IMR-90 (cell line): Measurements from ENCODE around the gene KCNK17. TPM values are rescaled to one million over a fixed set of nuclear protein-coding genes. Genes with fewer than 3 reads are reported as not detected.

Experiments
- ATAC-seq: fragments of 200-7000 bp; cut with Tn5 transposase; 2 replicates; pipeline ENCODE4 v1.9.1; 2020; ENCODE audit warnings: low read depth, mild to moderate bottlenecking, moderate library complexity
- BruUV-seq: library from RNA; stranded (reverse); fragments of 400-500 nt; replicated peaks from 2 replicates; lab custom pipeline; 2021; lab: Mats Ljungman, UMichigan
- CTCF ChIA-PET: fragments of 300-600 bp; formaldehyde crosslinking; extraction: SDS; loops from one replicate; lab custom pipeline; 2021; ENCODE audit warnings: antibody characterized with exemption; lab: Yijun Ruan, JAX
- POLR2A ChIA-PET: fragments of 300-600 bp; sonication (Branson Sonifier 250); formaldehyde crosslinking; loops from one replicate; lab custom pipeline; 2022; ENCODE audit warnings: antibody characterized with exemption; ENCODE audit not compliant: unreplicated experiment; lab: Charles Lee
- DNase-seq: peaks from one replicate; pipeline ENCODE4 v3.0.0; 2013
- H2AFZ ChIP-seq: replicated peaks from 2 replicates; pipeline ENCODE3; 2013; ENCODE audit warnings: low read length, mild to moderate bottlenecking; ENCODE audit not compliant: poor library complexity
- H2AK5ac ChIP-seq: 2 replicates; pipeline ENCODE4 v1.6.1; 2013; ENCODE audit warnings: low read depth, low read length, inconsistent platforms
- H2AK9ac ChIP-seq: replicated peaks from 2 replicates; pipeline ENCODE3; 2013; ENCODE audit warnings: mild to moderate bottlenecking, low read depth, low read length, moderate library complexity; ENCODE audit not compliant: poor library complexity
- H2BK120ac ChIP-seq: 2 replicates; pipeline ENCODE4 v1.6.1; 2013; ENCODE audit warnings: low read depth, low read length, inconsistent platforms
- H2BK15ac ChIP-seq: 3 replicates; pipeline ENCODE4 v1.6.1; 2013; ENCODE audit warnings: low read depth, low read length, inconsistent platforms
- H2BK20ac ChIP-seq: 2 replicates; pipeline ENCODE4 v1.6.1; 2013; ENCODE audit warnings: low read depth, mild to moderate bottlenecking, inconsistent platforms, low read length, moderate library complexity
- H2BK5ac ChIP-seq: 2 replicates; pipeline ENCODE4 v1.6.1; 2013; ENCODE audit warnings: mild to moderate bottlenecking, low read depth, low read length, inconsistent platforms; ENCODE audit not compliant: poor library complexity, severe bottlenecking
- H3K14ac ChIP-seq: replicated peaks from 2 replicates; pipeline ENCODE4 v1.6.1; 2013; ENCODE audit warnings: low read depth, low read length, inconsistent platforms
- H3K18ac ChIP-seq: 2 replicates; pipeline ENCODE4 v1.6.1; 2013; ENCODE audit warnings: low read depth, low read length, control low read depth
- H3K23ac ChIP-seq: 2 replicates; pipeline ENCODE4 v1.6.1; 2013; ENCODE audit warnings: low read depth, low read length, inconsistent platforms
- H3K27ac ChIP-seq: 2 replicates; pipeline ENCODE4 v1.5.1; 2013; ENCODE audit warnings: mild to moderate bottlenecking, control low read depth, low read length; ENCODE audit not compliant: insufficient read depth
- H3K27me3 ChIP-seq: 2 replicates; pipeline ENCODE4 v1.6.1; 2013; ENCODE audit warnings: low read length; ENCODE audit not compliant: control insufficient read depth, insufficient read depth
- H3K36me3 ChIP-seq: 2 replicates; pipeline ENCODE4 v1.6.1; 2013; ENCODE audit warnings: low read length, mixed read lengths; ENCODE audit not compliant: control insufficient read depth, insufficient read depth
- H3K4ac ChIP-seq: 2 replicates; pipeline ENCODE4 v1.6.1; 2013; ENCODE audit warnings: low read depth, low read length, inconsistent platforms
- H3K4me1 ChIP-seq: 2 replicates; pipeline ENCODE4 v1.6.1; 2013; ENCODE audit warnings: low read length, mixed read lengths; ENCODE audit not compliant: control insufficient read depth, insufficient read depth
- H3K4me2 ChIP-seq: 2 replicates; pipeline ENCODE4 v1.6.1; 2013; ENCODE audit warnings: low read depth, mild to moderate bottlenecking, control low read depth, low read length, moderate library complexity
- H3K4me3 ChIP-seq: 2 replicates; pipeline ENCODE4 v1.5.1; 2013; ENCODE audit warnings: low read depth, mild to moderate bottlenecking, control low read depth, low read length, moderate library complexity; ENCODE audit not compliant: insufficient read depth
- H3K56ac ChIP-seq: 2 replicates; pipeline ENCODE4 v1.6.1; 2013; ENCODE audit warnings: low read length, inconsistent platforms; ENCODE audit not compliant: insufficient read depth; ENCODE audit errors: extremely low read depth
- H3K79me1 ChIP-seq, 2 experiments: 2 replicates each; pipeline ENCODE4 v1.6.1; 2013; ENCODE audit warnings: low read length in 2 of 2, inconsistent platforms in 1 of 2, low read depth in 1 of 2
- H3K9ac ChIP-seq: 2 replicates; pipeline ENCODE4 v1.6.1; 2013; ENCODE audit warnings: low read depth, low read length, control low read depth
- H3K9me1 ChIP-seq: 2 replicates; pipeline ENCODE4 v1.6.1; 2013; ENCODE audit warnings: low read length, inconsistent platforms; ENCODE audit not compliant: insufficient read depth
- H3K9me3 ChIP-seq: 2 replicates; pipeline ENCODE4 v1.6.1; 2013; ENCODE audit warnings: low read length; ENCODE audit not compliant: control insufficient read depth, insufficient read depth
- H4K20me1 ChIP-seq: 2 replicates; pipeline ENCODE4 v1.6.1; 2013; ENCODE audit warnings: low read length, inconsistent platforms; ENCODE audit not compliant: insufficient read depth
- H4K5ac ChIP-seq: 2 replicates; pipeline ENCODE4 v1.6.1; 2013; ENCODE audit warnings: mild to moderate bottlenecking, low read depth, low read length, control low read depth
- H4K8ac ChIP-seq, 2 experiments: 2 replicates each; pipeline ENCODE4 v1.6.1; 2013; ENCODE audit warnings: low read depth in 2 of 2, low read length in 2 of 2, control low read depth in 1 of 2, inconsistent platforms in 1 of 2
- H4K91ac ChIP-seq: 2 replicates; pipeline ENCODE4 v1.6.1; 2013; ENCODE audit warnings: low read depth, low read length, inconsistent platforms; ENCODE audit not compliant: insufficient read depth
- BHLHE40 ChIP-seq: fragments of 150-350 bp; IDR thresholded peaks from 2 replicates; pipeline ENCODE4 v1.6.1; 2016; ENCODE audit warnings: mild to moderate bottlenecking, low read depth, low read length
- CEBPB ChIP-seq: IDR thresholded peaks from 2 replicates; pipeline ENCODE4 v1.6.1; 2012; ENCODE audit warnings: low read depth, low read length, improper control_type of control experiment
- CHD1 ChIP-seq: IDR thresholded peaks from 2 replicates; pipeline ENCODE4 v1.6.1; 2012; ENCODE audit warnings: low read depth, low read length, improper control_type of control experiment
- CTCF ChIP-seq: conservative IDR thresholded peaks from 2 replicates; pipeline ENCODE4 v1.5.1; 2012; ENCODE audit warnings: mild to moderate bottlenecking, low read depth, low read length, improper control_type of control experiment
- ELK1 ChIP-seq: fragments of 150-350 bp; IDR thresholded peaks from 2 replicates; pipeline ENCODE4 v1.6.1; 2016; ENCODE audit warnings: low read depth, mild to moderate bottlenecking, low read length, moderate library complexity, borderline replicate concordance
- MAFK ChIP-seq: IDR thresholded peaks from 2 replicates; pipeline ENCODE4 v1.6.1; 2012; ENCODE audit warnings: low read depth, low read length, improper control_type of control experiment
- NFE2L2 ChIP-seq: fragments of 150-350 bp; IDR thresholded peaks from 2 replicates; pipeline ENCODE4 v1.6.1; 2016; ENCODE audit warnings: low read depth, mild to moderate bottlenecking, low read length
- POLR2A ChIP-seq: IDR thresholded peaks from 2 replicates; pipeline ENCODE4 v1.6.1; 2012; ENCODE audit warnings: mild to moderate bottlenecking, low read depth, low read length
- RAD21 ChIP-seq: IDR thresholded peaks from 2 replicates; pipeline ENCODE4 v1.6.1; 2012; ENCODE audit warnings: low read length, improper control_type of control experiment
- RCOR1 ChIP-seq: IDR thresholded peaks from 2 replicates; pipeline ENCODE4 v1.6.1; 2012; ENCODE audit warnings: mild to moderate bottlenecking, low read length, improper control_type of control experiment; ENCODE audit not compliant: insufficient replicate concordance
- RFX5 ChIP-seq: IDR thresholded peaks from 2 replicates; pipeline ENCODE4 v1.8.0; 2012; ENCODE audit warnings: low read depth, mild to moderate bottlenecking, low read length, moderate library complexity
- SMC3 ChIP-seq: fragments of 150-350 bp; IDR thresholded peaks from 2 replicates; pipeline ENCODE4 v1.6.1; 2016; ENCODE audit warnings: low read depth, mild to moderate bottlenecking, antibody characterized with exemption, low read length, moderate library complexity
- WGBS, 2 experiments: methylation state at CpG; one replicate each; pipeline versions ENCODE4 v1.1.5 to v1.1.7; 2013; ENCODE audit warnings: missing lambda C conversion rate in 2 of 2; ENCODE audit not compliant: insufficient read length in 1 of 2; ENCODE audit errors: extremely low coverage in 2 of 2; 5-methylcytosine and 5-hydroxymethylcytosine counted together
- dilution Hi-C: fragments of 300-500 bp; cut with HindIII; formaldehyde crosslinking; loops from one replicate; pipeline ENCODE4 v1.14.3; 2018; ENCODE audit warnings: low sequenced_read_pairs; ENCODE audit not compliant: unreplicated experiment
- in situ Hi-C: fragments of 300-500 bp; cut with MboI; formaldehyde crosslinking; loops from 3 replicates; pipeline ENCODE4 v1.14.3; 2019; ENCODE audit warnings: low sequenced_read_pairs, inconsistent platforms, mixed read lengths
- intact Hi-C: fragments of 100-400 bp; cut with micrococcal nuclease; formaldehyde crosslinking; loops from 2 replicates; pipeline ENCODE4 v1.10.0; 2022
- polyA plus RNA-seq, 3 experiments: library from polyadenylated mRNA; depleted of rRNA; stranded (reverse); fragments of >200 nt; gene quantifications; 2 replicates each; pipeline ENCODE4 v1.2.3, GENCODE V29; 2012; ENCODE audit warnings: low replicate concordance in 1 of 3
- total RNA-seq: library from RNA; depleted of rRNA; stranded (reverse); fragments of >200 nt; gene quantifications from 2 replicates; pipeline ENCODE4 v1.2.3, GENCODE V29; 2012

KCNK17 gene
- total and polyA plus RNA-seq, 2 of the 4 experiments (the other 2 are of a cell fraction): not detected

GRCh38 chr6:39281312-39281980 is 32.8 kb downstream of the KCNK17 start:
- H4K5ac ChIP-seq: no peak overlapping the region
- H4K91ac ChIP-seq: no peak overlapping the region
- H2BK120ac ChIP-seq: no peak overlapping the region
- no peak overlapping the region for H2AK9ac ChIP-seq
- no peak overlapping the region for H3K4ac ChIP-seq
- H3K18ac ChIP-seq: no peak overlapping the region
- 60% methylated on average over 5 of the region's 11 CpGs; no CpG with 5 or more reads in 1 of the 2 experiments for WGBS, 2 experiments
- H3K56ac ChIP-seq: no peak overlapping the region
- H2AK5ac ChIP-seq: no peak overlapping the region
- H3K79me1 ChIP-seq: no peaks in the 10 kb centered on the region
- POLR2A ChIA-PET: no interaction called here
- no peak overlapping the region for H3K27ac ChIP-seq
- no peaks in the 10 kb centered on the region for H3K4me1 ChIP-seq
- no peaks in the 10 kb centered on the region for H3K9me1 ChIP-seq
- H3K14ac ChIP-seq: no peak overlapping the region
- in situ Hi-C loops: no loop called here
- TF ChIP-seq MAFK (no peak), RCOR1 (no peak), SMC3 (no peak), CHD1 (no peak), NFE2L2 (no peak), CEBPB (no peak), RFX5 (no peak), BHLHE40 (no peak), RAD21 (no peak), POLR2A (no peak), CTCF (no peak), ELK1 (no peak)
- no TSS peak for BruUV-seq
- no peak overlapping the region for H4K8ac ChIP-seq
- no peak overlapping the region for H2BK5ac ChIP-seq
- H3K36me3 ChIP-seq: no peaks in the 10 kb centered on the region
- no peaks in the 10 kb centered on the region for H4K20me1 ChIP-seq
- intact Hi-C loops: no loop called here
- no peak overlapping the region for H3K4me3 ChIP-seq
- no peak overlapping the region for H2BK15ac ChIP-seq
- H3K9me3 ChIP-seq: no peaks in the 10 kb centered on the region
- H2AFZ ChIP-seq: no peak overlapping the region
- no peak overlapping the region for H3K4me2 ChIP-seq
- no peaks in the 10 kb centered on the region for H3K27me3 ChIP-seq
- CTCF ChIA-PET: no interaction called here
- ATAC-seq (no peak), DNase-seq (no peak)
- no peak overlapping the region for H2BK20ac ChIP-seq
- no peak overlapping the region for H3K9ac ChIP-seq
- H3K23ac ChIP-seq: no peak overlapping the region
- dilution Hi-C loops: no loop called here
